Peyer's patch (tissue), 4 donors: ENCODE measurements around the gene JPH3.

Source experiments
- POLR2A ChIP-seq, 2 donors: fragments of 450-650 bp; IDR thresholded peaks; one replicate each; pipeline ENCODE4 v1.5.1; 2017; ENCODE audit warnings: antibody characterized with exemption in 2 of 2, mild to moderate bottlenecking in 2 of 2, moderate library complexity in 2 of 2
- TF ChIP-seq, protein P1 (sequence below), 6 experiments: fragments of 450-650 bp in 4 of 6; fragments of 200-600 bp in 2 of 6; sonication (generic) in 1 of 6; IDR thresholded peaks; one replicate each; pipeline ENCODE4 v1.5.1; 2017 to 2019; ENCODE audit warnings: antibody characterized with exemption in 6 of 6, mild to moderate bottlenecking in 3 of 6, moderate library complexity in 1 of 6

DNA sequence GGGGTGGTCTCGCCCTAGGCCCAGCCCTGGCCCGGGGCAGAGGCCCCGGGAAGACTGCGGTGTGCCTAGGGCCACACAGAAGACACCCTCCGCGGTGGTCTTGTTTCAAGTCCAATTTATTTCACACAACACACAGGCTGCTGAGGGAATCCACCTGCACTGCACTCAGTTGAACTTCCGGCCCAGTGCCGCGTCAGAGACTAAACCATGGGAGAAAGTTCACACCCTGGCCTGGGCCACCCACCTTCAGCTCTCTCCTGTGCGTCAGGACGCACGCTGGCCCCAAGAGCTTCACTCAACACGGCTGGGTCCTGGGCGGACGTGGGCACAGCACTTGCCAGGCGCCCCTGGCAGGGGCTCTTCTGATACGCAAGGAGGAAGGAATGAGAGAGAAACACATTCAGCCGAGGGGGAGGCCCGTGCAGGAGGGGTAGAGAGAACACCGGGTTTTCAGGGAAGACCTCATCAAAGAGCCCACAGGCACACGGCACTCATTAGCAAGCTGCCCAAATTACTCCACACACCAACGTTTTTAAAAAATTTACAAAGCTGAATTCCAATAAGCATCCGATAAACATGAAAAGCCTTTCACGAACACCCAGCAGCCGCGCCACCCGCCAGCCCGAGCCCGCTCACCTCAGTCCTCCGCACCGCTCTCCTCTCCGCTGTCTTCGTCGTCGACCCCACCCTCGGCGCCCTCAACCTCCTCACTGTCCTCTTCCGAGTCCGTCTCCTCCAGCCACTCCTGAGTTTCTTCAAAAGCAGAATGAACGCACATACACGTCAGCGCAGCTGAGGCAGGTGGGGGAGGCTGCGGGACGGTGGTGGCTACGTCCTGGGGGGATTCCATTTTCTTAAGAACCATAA is 105.6 kb downstream of the JPH3 start:
- TF ChIP-seq, protein P1, sequence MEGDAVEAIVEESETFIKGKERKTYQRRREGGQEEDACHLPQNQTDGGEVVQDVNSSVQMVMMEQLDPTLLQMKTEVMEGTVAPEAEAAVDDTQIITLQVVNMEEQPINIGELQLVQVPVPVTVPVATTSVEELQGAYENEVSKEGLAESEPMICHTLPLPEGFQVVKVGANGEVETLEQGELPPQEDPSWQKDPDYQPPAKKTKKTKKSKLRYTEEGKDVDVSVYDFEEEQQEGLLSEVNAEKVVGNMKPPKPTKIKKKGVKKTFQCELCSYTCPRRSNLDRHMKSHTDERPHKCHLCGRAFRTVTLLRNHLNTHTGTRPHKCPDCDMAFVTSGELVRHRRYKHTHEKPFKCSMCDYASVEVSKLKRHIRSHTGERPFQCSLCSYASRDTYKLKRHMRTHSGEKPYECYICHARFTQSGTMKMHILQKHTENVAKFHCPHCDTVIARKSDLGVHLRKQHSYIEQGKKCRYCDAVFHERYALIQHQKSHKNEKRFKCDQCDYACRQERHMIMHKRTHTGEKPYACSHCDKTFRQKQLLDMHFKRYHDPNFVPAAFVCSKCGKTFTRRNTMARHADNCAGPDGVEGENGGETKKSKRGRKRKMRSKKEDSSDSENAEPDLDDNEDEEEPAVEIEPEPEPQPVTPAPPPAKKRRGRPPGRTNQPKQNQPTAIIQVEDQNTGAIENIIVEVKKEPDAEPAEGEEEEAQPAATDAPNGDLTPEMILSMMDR (IDR thresholded peaks at IDR 0.05): no peak
- TF ChIP-seq POLR2A (IDR thresholded peaks at IDR 0.05): no peak
